Central memory CD8-positive, alpha-beta T cell (primary cell): ENCODE data around the gene GADD45A.

Source experiments
- ATAC-seq: fragments of 150-1000 bp; cut with Tn5 transposase; replicated peaks from 2 replicates; pipeline ENCODE4 v1.10.0; 2022; ENCODE audit warnings: mild to moderate bottlenecking, moderate FRiP score, moderate number of reproducible peaks; ENCODE audit not compliant: poor library complexity, severe bottlenecking; ENCODE audit errors: extremely low read depth
- DNase-seq, 2 donors: peaks; one replicate each; pipeline ENCODE4 v3.0.0; 2021; ENCODE audit warnings: low spot score in 2 of 2
- H3K27ac Mint-ChIP-seq: one replicate; pipeline ENCODE4 v1.8.0; 2022; ENCODE audit warnings: low read depth, mild to moderate bottlenecking, moderate library complexity, mixed read lengths
- H3K27me3 Mint-ChIP-seq: one replicate; pipeline ENCODE4 v1.8.0; 2022; ENCODE audit warnings: mixed read lengths
- H3K36me3 Mint-ChIP-seq: one replicate; pipeline ENCODE4 v1.8.0; 2022; ENCODE audit warnings: mild to moderate bottlenecking, moderate library complexity, mixed read lengths; ENCODE audit not compliant: insufficient read depth
- H3K4me1 Mint-ChIP-seq: one replicate; pipeline ENCODE4 v1.8.0; 2022; ENCODE audit warnings: mixed read lengths
- H3K4me3 Mint-ChIP-seq: one replicate; pipeline ENCODE4 v1.8.0; 2022; ENCODE audit warnings: mild to moderate bottlenecking, moderate library complexity, mixed read lengths
- H3K9me3 Mint-ChIP-seq: one replicate; pipeline ENCODE4 v1.8.0; 2022; ENCODE audit warnings: mixed read lengths

The GADD45A gene

DNA sequence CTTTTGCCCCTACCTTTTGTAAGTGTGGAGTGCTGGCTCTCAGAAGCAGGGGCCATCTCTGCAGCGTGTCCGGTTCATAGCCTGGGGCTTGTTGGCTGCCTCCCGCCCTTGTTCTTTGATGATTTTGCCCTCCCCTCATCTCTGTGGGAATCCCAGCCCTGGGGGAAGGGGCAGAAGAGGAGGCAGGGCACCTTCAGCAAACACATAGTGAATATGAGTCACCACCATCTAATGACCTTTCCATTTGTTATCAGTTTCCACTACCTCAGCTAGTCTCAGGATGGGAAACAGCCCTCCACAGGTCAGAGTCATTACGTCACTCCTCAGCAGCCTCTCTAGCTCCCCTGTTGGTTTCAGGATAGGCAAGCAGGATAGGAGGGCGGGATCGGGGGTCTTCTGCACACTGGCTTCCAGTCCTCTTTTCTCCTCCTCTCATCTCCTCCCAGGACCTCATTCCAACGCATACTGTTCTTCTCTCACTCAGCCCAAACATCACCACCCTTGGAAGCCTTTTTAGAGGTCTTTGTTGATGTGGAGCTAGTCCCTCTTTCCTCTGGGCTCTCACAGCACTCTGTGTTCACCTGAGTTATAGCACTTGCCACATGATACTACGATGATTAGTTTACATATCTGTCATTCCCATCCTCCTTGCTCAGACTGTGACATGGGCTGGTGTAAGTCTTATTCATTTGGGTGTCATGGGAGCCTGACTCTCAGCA, 15.8 kb downstream of the GADD45A start:
- H3K9me3 Mint-ChIP-seq = no peaks in the 10 kb centered on the region
- H3K4me1 Mint-ChIP-seq = no peaks in the 10 kb centered on the region
- H3K27me3 Mint-ChIP-seq = no peaks in the 10 kb centered on the region
- no peak for DNase-seq
- no peaks in the 10 kb centered on the region for H3K36me3 Mint-ChIP-seq
- H3K27ac Mint-ChIP-seq = no peak overlapping the region
- no peak for ATAC-seq
- no peak overlapping the region for H3K4me3 Mint-ChIP-seq

DNA sequence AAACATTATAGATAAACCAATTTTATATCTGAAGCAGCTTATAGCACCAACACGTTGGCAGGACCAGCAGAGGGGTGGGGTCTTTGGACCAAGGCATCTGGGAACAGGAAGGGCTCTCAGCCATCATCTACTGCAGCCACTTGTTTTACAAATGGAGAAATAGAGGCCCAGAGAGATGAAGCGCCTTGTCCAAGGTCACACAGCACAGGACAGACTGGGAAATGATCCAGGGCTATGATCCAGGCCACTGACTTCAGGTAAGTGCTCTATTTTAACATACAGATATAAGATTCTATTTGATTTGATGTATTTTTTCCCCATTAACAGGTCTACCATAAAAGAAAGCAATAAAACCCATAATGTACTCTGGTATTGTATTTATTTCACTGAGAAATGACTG, 16.9 kb downstream of the GADD45A start:
- no peak overlapping the region for H3K27ac Mint-ChIP-seq
- no peaks in the 10 kb centered on the region for H3K36me3 Mint-ChIP-seq
- H3K9me3 Mint-ChIP-seq = no peaks in the 10 kb centered on the region
- DNase-seq (no peak), ATAC-seq (no peak)
- H3K4me3 Mint-ChIP-seq = no peak overlapping the region
- H3K27me3 Mint-ChIP-seq = no peaks in the 10 kb centered on the region
- H3K4me1 Mint-ChIP-seq = no peaks in the 10 kb centered on the region

DNA sequence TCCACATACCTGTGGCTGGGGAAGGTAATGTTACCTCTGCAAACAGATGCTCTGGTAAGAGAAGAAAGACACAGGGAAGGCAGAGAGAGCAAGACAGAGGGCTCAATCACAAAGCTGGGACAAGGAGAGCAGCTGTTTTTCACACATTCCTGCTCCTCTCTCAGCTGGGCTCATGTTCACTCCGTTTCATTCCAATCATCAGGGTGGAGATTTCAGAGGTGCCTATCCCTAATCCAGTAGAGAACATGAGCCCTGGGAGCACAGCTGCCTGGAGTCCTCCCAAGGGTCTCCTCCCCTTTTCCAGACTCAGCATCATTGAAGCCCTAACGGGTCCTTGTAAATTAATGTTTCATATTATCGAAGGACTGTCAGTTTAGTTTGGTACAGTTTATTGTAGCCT, 19.4 kb downstream of the GADD45A start:
- ATAC-seq (no peak), DNase-seq (no peak)
- H3K4me1 Mint-ChIP-seq = no peaks in the 10 kb centered on the region
- no peak overlapping the region for H3K4me3 Mint-ChIP-seq
- no peaks in the 10 kb centered on the region for H3K9me3 Mint-ChIP-seq
- no peaks in the 10 kb centered on the region for H3K36me3 Mint-ChIP-seq
- H3K27me3 Mint-ChIP-seq = no peaks in the 10 kb centered on the region
- H3K27ac Mint-ChIP-seq = no peak overlapping the region

DNA sequence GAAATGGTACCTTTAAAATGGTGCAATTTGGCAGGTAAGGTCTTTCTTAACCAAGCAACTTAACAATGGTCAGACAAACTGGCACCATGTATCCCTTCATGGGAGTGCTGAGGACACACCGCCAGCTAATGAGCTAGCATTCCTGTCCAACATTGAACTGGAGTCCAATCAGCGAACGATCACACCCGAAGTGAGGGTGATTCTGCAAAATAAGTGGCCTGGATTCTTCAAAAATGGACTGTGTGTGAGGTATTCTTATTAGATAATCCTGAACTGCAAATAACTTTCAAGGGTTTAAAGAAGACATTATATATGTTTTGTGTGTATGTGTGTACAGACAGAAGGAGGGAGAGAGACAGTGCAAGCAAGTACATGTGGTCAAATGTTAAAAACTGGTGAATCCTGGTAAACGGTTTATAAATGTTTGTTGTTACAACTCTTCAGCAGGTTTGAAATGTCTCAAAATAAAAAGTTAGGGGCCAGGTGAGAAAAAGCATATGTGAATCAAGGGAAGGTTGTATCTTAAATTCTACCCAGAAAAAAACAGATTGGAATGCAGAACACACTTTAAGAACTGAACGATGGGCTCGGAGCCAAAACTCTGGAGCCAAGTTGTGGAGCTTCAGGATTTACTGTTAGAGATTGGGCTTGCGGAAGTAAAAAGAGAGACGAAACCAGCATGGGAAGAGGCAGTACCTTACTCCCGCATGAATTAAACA, 20.9 kb downstream of the GADD45A start:
- ATAC-seq = no peak
- Mint-ChIP-seq H3K4me1 (no peaks in the 10 kb centered on the region), H3K9me3 (no peaks in the 10 kb centered on the region), H3K27ac (no peak overlapping the region), H3K4me3 (no peak overlapping the region), H3K27me3 (no peaks in the 10 kb centered on the region), H3K36me3 (no peaks in the 10 kb centered on the region)
- no peak for DNase-seq

DNA sequence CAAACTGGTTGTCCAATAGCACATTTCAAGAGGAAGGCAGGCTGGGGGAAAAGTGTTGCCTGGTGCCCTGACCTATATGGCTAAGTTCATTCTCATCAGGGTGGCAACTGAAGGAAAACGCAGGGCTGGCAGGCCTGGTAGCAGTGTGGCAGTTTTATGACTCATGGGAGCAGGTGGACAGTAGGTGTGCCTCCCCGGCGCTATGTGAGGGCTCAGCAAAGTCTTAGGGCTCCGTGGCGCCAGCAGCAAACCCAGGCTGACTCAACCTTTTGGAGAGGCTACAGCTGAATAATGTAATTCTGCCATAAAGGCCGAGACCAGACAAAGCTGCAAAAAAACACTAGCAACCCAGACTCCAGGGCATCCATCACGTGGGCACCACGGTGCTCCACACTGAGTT, 23.6 kb downstream of the GADD45A start:
- H3K9me3 Mint-ChIP-seq = no peaks in the 10 kb centered on the region
- no peaks in the 10 kb centered on the region for H3K36me3 Mint-ChIP-seq
- DNase-seq = no peak
- ATAC-seq = no peak
- peak overlapping the region; percentile 38 for H3K27ac Mint-ChIP-seq
- no peak overlapping the region for H3K4me3 Mint-ChIP-seq
- H3K27me3 Mint-ChIP-seq = no peaks in the 10 kb centered on the region
- no peaks in the 10 kb centered on the region for H3K4me1 Mint-ChIP-seq

DNA sequence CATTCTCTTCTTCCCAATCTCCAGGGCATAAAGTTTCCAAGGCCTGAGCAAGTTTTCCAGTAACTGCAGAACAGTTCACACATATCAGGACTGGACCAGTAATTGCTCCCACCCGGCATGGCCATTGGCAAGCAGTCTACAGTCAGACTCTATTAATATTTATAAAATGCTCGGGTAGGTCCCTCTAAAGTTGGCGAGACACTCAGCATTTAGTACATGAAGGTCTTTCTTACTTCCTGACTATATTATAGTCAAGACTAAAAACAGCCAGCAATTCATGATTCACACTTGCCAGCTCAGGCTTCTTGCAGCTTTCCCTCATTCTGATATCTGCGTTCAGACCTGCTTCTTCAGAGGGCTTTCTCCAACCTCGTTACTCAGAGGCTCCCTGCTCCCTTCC, 25.4 kb downstream of the GADD45A start:
- no peaks in the 10 kb centered on the region for H3K36me3 Mint-ChIP-seq
- H3K9me3 Mint-ChIP-seq = no peaks in the 10 kb centered on the region
- no peak overlapping the region for H3K4me3 Mint-ChIP-seq
- H3K27me3 Mint-ChIP-seq = no peaks in the 10 kb centered on the region
- DNase-seq = no peak
- no peak for ATAC-seq
- no peaks in the 10 kb centered on the region for H3K4me1 Mint-ChIP-seq
- no peak overlapping the region for H3K27ac Mint-ChIP-seq

DNA sequence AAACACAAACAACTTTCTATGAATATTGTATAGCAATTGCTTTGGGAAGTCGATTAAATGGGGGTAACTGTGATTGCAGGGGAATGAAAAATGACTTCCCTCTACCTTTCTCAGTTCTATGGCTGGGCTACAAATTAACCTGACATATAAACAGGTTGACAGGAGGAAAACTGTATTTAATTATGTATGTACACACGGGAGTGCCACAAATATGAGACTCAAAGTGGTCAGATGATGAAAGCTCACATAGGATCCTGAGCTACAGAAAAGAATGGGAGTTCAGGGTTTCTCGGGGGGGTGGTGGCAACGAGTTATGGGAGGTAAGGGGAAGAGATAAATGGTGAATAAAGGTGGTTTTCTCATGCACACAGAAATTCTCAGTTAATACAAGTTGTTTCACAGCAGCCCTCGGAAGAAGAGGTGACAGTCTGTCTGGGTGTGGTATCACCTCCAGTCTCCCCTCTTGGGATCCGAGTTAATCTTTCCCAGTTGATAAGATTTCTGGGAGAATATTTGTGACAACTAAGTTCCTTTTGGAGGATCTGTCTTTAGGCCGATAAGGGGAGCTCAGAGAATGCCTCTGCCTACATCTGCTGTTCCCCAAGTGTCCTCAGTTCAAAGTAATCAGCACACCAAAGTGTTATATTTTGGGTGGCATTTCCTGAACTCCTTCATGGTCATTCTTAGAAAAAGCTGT, 26.3 kb downstream of the GADD45A start:
- DNase-seq = no peak
- Mint-ChIP-seq H3K4me3 (no peak overlapping the region), H3K9me3 (no peaks in the 10 kb centered on the region), H3K4me1 (no peaks in the 10 kb centered on the region), H3K27ac (no peak overlapping the region), H3K27me3 (no peaks in the 10 kb centered on the region), H3K36me3 (no peaks in the 10 kb centered on the region)
- no peak for ATAC-seq

DNA sequence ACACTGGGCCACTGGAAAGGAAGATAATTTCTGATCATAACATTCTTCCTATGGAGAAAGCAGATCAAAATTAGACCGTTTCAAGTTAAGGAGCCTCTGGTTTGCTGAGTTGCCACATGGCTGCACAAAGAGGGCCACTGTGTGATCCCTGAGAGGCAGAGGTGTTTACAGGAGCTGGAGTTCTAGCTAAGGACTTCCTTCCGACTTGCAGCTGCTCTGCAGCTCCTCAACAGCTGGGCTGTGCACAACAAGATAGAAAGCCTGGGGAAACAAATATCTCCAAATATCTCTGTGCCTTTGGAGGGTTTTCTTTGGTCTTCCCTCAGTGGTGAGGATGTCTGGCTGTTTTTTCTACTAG, 26.8 kb downstream of the GADD45A start:
- Mint-ChIP-seq H3K36me3 (no peaks in the 10 kb centered on the region), H3K27me3 (no peaks in the 10 kb centered on the region), H3K4me1 (no peaks in the 10 kb centered on the region), H3K4me3 (no peak overlapping the region), H3K27ac (no peak overlapping the region), H3K9me3 (no peaks in the 10 kb centered on the region)
- DNase-seq = no peak
- no peak for ATAC-seq

DNA sequence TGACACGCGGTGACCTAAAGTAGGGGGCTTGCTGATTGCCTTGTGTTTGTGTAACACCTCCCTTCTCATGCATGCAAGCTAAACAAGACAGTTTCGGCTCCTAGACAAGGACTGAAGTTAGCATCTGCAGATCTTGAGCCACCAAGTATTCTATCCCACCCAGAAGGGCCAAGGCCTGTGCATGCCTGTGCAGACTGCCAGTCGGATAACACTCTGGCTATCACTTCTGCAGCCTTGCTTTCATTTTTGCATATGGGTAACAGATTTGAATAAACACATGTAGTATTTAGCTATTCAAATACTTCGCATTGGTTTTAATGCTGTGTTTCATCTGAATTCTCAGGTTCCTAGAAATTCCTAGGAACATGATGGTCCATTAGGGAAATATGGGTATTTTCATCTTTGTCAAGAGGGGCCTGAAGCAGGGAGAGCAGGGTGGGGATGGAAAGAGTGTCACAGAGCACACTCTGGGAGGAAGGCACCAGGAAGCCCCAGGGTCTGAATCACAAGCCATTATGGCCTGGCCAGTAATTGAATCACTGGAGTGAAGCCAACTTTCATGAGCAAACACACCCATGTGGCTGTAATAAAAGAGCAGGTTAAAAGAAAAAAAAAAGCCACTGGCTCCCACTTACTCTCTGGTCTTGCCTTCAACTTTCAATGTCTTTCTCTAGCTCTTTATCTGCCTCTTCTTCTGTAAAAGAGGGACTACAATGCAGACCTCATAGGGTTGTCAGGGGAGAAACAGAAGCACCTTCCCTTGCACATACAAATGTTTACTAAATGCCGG, 28.3 kb downstream of the GADD45A start:
- no peaks in the 10 kb centered on the region for H3K4me1 Mint-ChIP-seq
- no peak overlapping the region for H3K27ac Mint-ChIP-seq
- ATAC-seq = no peak
- no peaks in the 10 kb centered on the region for H3K9me3 Mint-ChIP-seq
- no peak overlapping the region for H3K4me3 Mint-ChIP-seq
- H3K27me3 Mint-ChIP-seq = no peaks in the 10 kb centered on the region
- no peak for DNase-seq
- no peaks in the 10 kb centered on the region for H3K36me3 Mint-ChIP-seq

DNA sequence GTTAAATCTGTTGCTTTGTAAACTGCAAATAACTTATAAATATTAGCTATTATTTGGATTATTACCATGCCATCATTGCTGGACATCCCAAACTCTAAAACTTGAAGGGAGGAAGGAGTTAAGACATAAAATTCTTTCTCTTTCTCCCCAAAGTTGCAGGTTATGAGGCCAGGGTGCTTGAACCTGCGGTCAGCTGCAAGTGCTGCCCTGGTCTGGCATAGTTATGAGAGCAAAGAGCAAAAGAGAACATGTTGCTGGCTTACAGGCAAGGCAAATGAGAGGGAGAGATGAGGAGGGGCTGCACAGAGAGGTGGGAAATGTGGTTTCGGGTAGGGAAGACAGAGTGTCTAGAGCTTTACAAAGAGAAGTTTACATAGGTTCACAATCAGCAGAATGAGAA, 30.8 kb downstream of the GADD45A start:
- no peaks in the 10 kb centered on the region for H3K27me3 Mint-ChIP-seq

DNA sequence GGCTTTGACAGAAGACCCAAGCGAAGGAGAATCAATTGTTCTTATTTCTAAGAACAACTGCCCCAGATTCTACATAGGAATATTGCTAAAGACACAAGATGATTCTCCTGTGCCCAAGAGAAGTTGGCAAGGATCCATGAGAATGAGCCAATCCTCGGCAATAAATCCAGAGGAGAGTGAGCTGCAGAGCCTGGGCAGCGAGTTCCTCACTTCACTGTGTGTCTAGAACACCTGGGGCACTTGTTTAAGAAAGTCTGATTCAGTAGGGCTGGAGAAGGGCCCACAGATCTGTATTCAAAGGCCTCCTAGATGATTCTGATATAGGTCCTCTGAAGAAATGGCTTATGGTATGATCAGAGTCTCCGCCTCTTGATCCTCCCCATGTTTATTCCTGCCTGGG, 31.8 kb downstream of the GADD45A start:
- H3K27me3 Mint-ChIP-seq = no peaks in the 10 kb centered on the region
- no peaks in the 10 kb centered on the region for H3K36me3 Mint-ChIP-seq
- H3K4me3 Mint-ChIP-seq = no peak overlapping the region
- ATAC-seq = no peak
- H3K9me3 Mint-ChIP-seq = no peaks in the 10 kb centered on the region
- no peaks in the 10 kb centered on the region for H3K4me1 Mint-ChIP-seq
- no peak overlapping the region for H3K27ac Mint-ChIP-seq
- DNase-seq = no peak

More for the DNA sequence above, 30.8 kb downstream of the GADD45A start:
- Mint-ChIP-seq H3K4me1 (no peaks in the 10 kb centered on the region), H3K4me3 (no peak overlapping the region), H3K36me3 (no peaks in the 10 kb centered on the region), H3K27ac (no peak overlapping the region), H3K9me3 (no peaks in the 10 kb centered on the region)
- DNase-seq = no peak
- ATAC-seq = no peak

DNA sequence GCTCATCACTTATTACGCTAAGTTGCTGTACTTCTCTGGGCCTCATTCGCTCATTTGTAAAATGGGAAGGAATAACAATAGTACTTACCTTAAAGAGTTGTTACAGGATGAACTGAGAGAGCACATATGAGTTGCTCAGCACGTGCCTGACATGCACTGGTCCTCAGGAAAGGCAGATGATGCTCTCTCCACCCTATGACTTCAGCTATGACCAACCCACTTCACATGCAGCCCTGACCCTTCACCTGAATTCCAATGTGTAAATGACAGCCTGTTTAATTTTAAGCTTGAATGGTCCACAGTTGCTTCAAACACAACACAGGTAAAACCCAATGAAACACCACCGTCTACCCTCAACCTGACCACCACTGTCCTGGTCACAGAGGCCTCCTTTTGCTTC, 32.9 kb downstream of the GADD45A start:
- H3K36me3 Mint-ChIP-seq = no peaks in the 10 kb centered on the region
- ATAC-seq (no peak), DNase-seq (no peak)
- no peak overlapping the region for H3K27ac Mint-ChIP-seq
- H3K9me3 Mint-ChIP-seq = no peaks in the 10 kb centered on the region
- H3K27me3 Mint-ChIP-seq = no peaks in the 10 kb centered on the region
- H3K4me1 Mint-ChIP-seq = no peaks in the 10 kb centered on the region
- no peak overlapping the region for H3K4me3 Mint-ChIP-seq
